Endothelial cell (in vitro differentiated cells): Measurements from ENCODE around the gene GRAMD2B. TPM values are rescaled to one million over a fixed set of nuclear protein-coding genes. Genes with fewer than 3 reads are reported as not detected.
A peak's percentile ranks its signal among the peaks of the same experiment; 100 is the strongest.

Source experiments
- DNase-seq: peaks from one replicate; pipeline ENCODE4 v3.0.0; 2021; ENCODE audit warnings: low spot score
- H3K27ac Mint-ChIP-seq: one replicate; pipeline ENCODE4 v1.8.0; 2021; ENCODE audit warnings: mixed read lengths, inconsistent platforms; ENCODE audit not compliant: unreplicated experiment
- H3K27me3 Mint-ChIP-seq: one replicate; pipeline ENCODE4 v1.8.0; 2021; ENCODE audit warnings: mild to moderate bottlenecking, moderate library complexity, mixed read lengths, inconsistent platforms; ENCODE audit not compliant: unreplicated experiment
- H3K36me3 Mint-ChIP-seq: one replicate; pipeline ENCODE4 v1.8.0; 2021; ENCODE audit warnings: mild to moderate bottlenecking, low read depth, mixed read lengths, inconsistent platforms; ENCODE audit not compliant: unreplicated experiment
- H3K4me1 Mint-ChIP-seq: one replicate; pipeline ENCODE4 v1.8.0; 2021; ENCODE audit warnings: mild to moderate bottlenecking, mixed read lengths, inconsistent platforms; ENCODE audit not compliant: unreplicated experiment
- H3K4me3 Mint-ChIP-seq: one replicate; pipeline ENCODE4 v1.8.0; 2021; ENCODE audit warnings: mild to moderate bottlenecking, mixed read lengths, inconsistent platforms; ENCODE audit not compliant: unreplicated experiment
- H3K9me3 Mint-ChIP-seq: one replicate; pipeline ENCODE4 v1.8.0; 2021; ENCODE audit warnings: mixed read lengths, inconsistent platforms; ENCODE audit not compliant: unreplicated experiment
- CTCF ChIP-seq: fragments of 200-600 bp; sonication (generic); IDR thresholded peaks from one replicate; pipeline ENCODE4 v1.5.0; 2021; ENCODE audit warnings: antibody characterized with exemption; ENCODE audit not compliant: unreplicated experiment
- total RNA-seq: library from RNA; stranded (reverse); fragmentation: NEBNext Ultra II Directional; extraction: Animal tissue kit (Norgen Biotek cat#: 25700); gene quantifications from one replicate; pipeline ENCODE4 v1.2.1, GENCODE V29; 2021; ENCODE audit not compliant: unreplicated experiment

GRAMD2B gene
- total RNA-seq, 1 donor from 2014 or later, result 13.4 TPM

DNA sequence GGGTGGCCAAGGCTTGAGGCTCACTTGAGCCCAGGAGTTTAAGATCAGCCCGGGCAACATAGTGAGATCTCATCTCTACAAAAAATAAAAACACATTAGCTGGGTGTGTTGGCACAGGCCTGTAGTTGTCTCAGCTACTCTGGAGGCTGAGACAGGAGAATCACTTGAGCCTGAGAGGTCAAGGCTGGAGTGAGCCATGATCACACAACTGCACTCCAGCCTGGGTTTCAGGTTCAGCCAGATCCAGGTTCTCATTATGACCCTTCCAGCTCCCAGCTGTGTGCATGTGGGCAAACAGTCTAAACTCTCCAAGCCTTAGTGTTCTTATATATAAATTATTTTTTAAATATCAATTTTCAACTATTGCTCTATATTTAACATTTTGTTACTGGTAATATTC, 103.9 kb downstream of the GRAMD2B start:
- no peak overlapping the region for H3K4me3 Mint-ChIP-seq
- DNase-seq, result no peak
- no peak for TF ChIP-seq CTCF
- H3K27ac Mint-ChIP-seq, result peak overlapping the region; percentile 4
- no peaks in the 10 kb centered on the region for H3K36me3 Mint-ChIP-seq
- H3K27me3 Mint-ChIP-seq, result peaks cover 2% of the 10 kb centered on the region
- H3K9me3 Mint-ChIP-seq, result no peaks in the 10 kb centered on the region
- peaks cover 12% of the 10 kb centered on the region for H3K4me1 Mint-ChIP-seq

- Mint-ChIP-seq H3K27ac (no peak overlapping the region), H3K4me1 (peaks cover 12% of the 10 kb centered on the region)
These were observed 104.7 kb downstream of the GRAMD2B start for GRCh38 chr5:126527892-126528291.

DNA sequence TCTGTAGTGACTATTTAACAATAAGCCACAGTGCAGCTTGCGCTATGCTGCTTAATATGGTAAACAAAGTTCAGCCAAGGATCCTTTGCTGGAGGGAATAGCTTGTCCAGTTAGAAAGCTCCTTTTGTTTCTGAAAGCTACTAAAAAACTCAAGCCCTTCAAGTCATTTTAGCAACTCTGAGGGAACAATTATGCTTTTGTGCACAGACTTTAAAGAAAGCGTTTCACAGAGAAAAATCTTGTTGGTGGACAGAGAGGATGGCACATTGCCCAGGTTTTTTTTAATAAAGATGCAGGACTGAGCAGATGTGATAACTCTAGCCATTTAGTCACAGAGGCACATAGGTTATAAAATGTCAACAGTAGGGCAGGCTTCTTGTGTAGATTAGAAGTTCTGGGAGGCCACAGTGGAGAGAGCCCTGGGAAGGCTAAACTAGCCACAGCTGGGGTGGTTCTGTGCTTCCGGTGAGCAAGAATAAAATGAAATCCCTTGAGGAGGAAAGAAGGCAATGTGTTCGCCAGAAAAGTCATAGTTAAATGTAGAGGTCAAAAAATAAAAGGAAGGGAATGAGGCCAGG, 108.4 kb downstream of the GRAMD2B start:
- H3K4me1 Mint-ChIP-seq, result no peaks in the 10 kb centered on the region
- H3K27me3 Mint-ChIP-seq, result peaks cover 2% of the 10 kb centered on the region
- no peak overlapping the region for H3K27ac Mint-ChIP-seq
- H3K4me3 Mint-ChIP-seq, result no peak overlapping the region
- no peak for DNase-seq
- H3K9me3 Mint-ChIP-seq, result no peaks in the 10 kb centered on the region
- TF ChIP-seq CTCF, result no peak
- H3K36me3 Mint-ChIP-seq, result no peaks in the 10 kb centered on the region

More at GRCh38 chr5:126527892-126528291, 104.7 kb downstream of the GRAMD2B start:
- Mint-ChIP-seq H3K9me3 (no peaks in the 10 kb centered on the region), H3K36me3 (no peaks in the 10 kb centered on the region), H3K27me3 (peaks cover 2% of the 10 kb centered on the region), H3K4me3 (no peak overlapping the region)
- DNase-seq, result no peak
- TF ChIP-seq CTCF, result no peak

- H3K27ac Mint-ChIP-seq, result no peak overlapping the region
- peaks cover 4% of the 10 kb centered on the region for H3K27me3 Mint-ChIP-seq
- TF ChIP-seq CTCF, result no peak
- H3K4me3 Mint-ChIP-seq, result no peak overlapping the region
- H3K36me3 Mint-ChIP-seq, result no peaks in the 10 kb centered on the region
- H3K9me3 Mint-ChIP-seq, result no peaks in the 10 kb centered on the region
- no peak for DNase-seq
- H3K4me1 Mint-ChIP-seq, result peaks cover 6% of the 10 kb centered on the region
These were observed 111.3 kb downstream of the GRAMD2B start for GRCh38 chr5:126534553-126534952.

DNA sequence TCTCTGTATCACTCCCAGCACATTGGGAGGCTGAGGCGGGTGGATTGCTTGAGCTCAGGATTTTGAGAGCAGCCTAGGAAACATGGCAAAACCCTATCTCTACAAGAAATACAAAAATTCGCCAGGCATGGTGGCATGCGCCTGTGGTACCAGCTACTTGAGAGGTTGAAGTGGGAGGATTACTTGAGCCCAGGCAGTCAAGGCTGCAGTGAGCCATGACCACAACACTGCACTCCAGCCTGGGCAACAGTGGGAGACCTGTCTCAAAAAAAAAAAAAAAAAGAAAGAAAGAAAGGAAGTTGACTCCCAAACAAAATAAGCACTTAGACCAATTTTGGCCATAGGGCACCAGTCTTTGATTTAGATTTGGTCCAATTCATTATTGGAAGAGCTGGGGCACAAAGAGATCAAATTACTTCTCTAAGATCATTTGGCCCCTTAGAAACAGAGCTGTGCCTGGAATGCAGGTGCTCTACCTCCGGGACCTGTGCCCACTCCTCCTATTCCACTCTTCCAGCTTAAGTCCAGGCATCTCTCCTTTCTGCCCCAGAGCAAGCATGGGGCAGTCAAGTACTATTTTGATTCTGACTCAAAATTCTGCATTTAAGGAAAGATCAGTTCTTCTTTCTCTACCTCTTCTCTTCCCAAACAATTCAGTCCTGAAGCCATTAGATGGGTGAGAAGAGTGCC, 112.8 kb downstream of the GRAMD2B start:
- H3K9me3 Mint-ChIP-seq, result no peaks in the 10 kb centered on the region
- H3K27ac Mint-ChIP-seq, result no peak overlapping the region

More for the DNA sequence above, 112.8 kb downstream of the GRAMD2B start:
- Mint-ChIP-seq H3K27me3 (peaks cover 6% of the 10 kb centered on the region), H3K4me3 (no peak overlapping the region), H3K36me3 (no peaks in the 10 kb centered on the region), H3K4me1 (peaks cover 10% of the 10 kb centered on the region)
- DNase-seq, result no peak
- no peak for TF ChIP-seq CTCF
